ENCODE results near the gene RAB9B.

RAB9B gene

GRCh38 chrX:103779141-103779789 lies 52.8 kb downstream of the RAB9B start:
- no peak for TF ChIP-seq CTCF (IDR thresholded peaks at IDR 0.05; ENCODE audit: low read depth, low read length, missing control alignments)
- H3K4me3 ChIP-seq (ENCODE audit: low read depth, low read length) = no peak overlapping the region
- in situ Hi-C loops (cut with HindIII; ENCODE audit: low sequenced_read_pairs) = no loop called here
- no peak for DNase-seq (ENCODE audit: low read depth)

GRCh38 chrX:103776546-103776945 lies 55.5 kb downstream of the RAB9B start, which contains the start of gene PLP1:
PLP1 (plus strand) TSS chrX:103776840; CDS start chrX:103776996, 156 bp downstream.
- no peak within 1 kb of the TSS for H3K4me3 ChIP-seq (ENCODE audit: low read depth, low read length)
- DNase-seq (ENCODE audit: low read depth) = no peak
- no peak for TF ChIP-seq CTCF (IDR thresholded peaks at IDR 0.05; ENCODE audit: low read depth, low read length, missing control alignments)
- in situ Hi-C loops (cut with HindIII; ENCODE audit: low sequenced_read_pairs) = no loop called here

- in situ Hi-C loops (cut with HindIII; ENCODE audit: low sequenced_read_pairs) = no loop called here
- TF ChIP-seq CTCF (IDR thresholded peaks at IDR 0.05; ENCODE audit: low read depth, low read length, missing control alignments) = peak; percentile 53
- DNase-seq (ENCODE audit: low read depth) = peak; percentile 8
- no peak overlapping the region for H3K4me3 ChIP-seq (ENCODE audit: low read depth, low read length)
Measured at GRCh38 chrX:103774070-103774642, 57.9 kb downstream of the RAB9B start.

- no peak for DNase-seq (ENCODE audit: low read depth)
- TF ChIP-seq CTCF (IDR thresholded peaks at IDR 0.05; ENCODE audit: low read depth, low read length, missing control alignments) = no peak
Measured at GRCh38 chrX:103773445-103773844, 58.6 kb downstream of the RAB9B start.

More at GRCh38 chrX:103773445-103773844, 58.6 kb downstream of the RAB9B start:
- no peak overlapping the region for H3K4me3 ChIP-seq (ENCODE audit: low read depth, low read length)
- in situ Hi-C loops (cut with HindIII; ENCODE audit: low sequenced_read_pairs) = no loop called here

Measured in astrocyte of the cerebellum (primary cell).